HL-60 (cell line): ENCODE measurements around the gene CHD5.
A peak's percentile ranks its signal among the peaks of the same experiment; 100 is the strongest.

Experiments used
- DNase-seq, 2 experiments: peaks; one replicate each; pipeline ENCODE4 v3.0.0-alpha.2; 2010 to 2020; ENCODE audit warnings: low read depth in 1 of 2, low spot score in 1 of 2
- H3K27ac ChIP-seq: fragments of 250-450 bp; sonication (Bioruptor Pico); replicated peaks from 2 replicates; pipeline ENCODE4 v1.5.1; 2020; ENCODE audit warnings: mild to moderate bottlenecking, moderate library complexity
- H3K27me3 ChIP-seq: fragments of 250-450 bp; sonication (Bioruptor Pico); 2 replicates; pipeline ENCODE4 v1.5.1; 2021; ENCODE audit warnings: mild to moderate bottlenecking, moderate library complexity; ENCODE audit not compliant: insufficient read depth, poor library complexity, severe bottlenecking
- H3K4me3 ChIP-seq: replicated peaks from 2 replicates; pipeline ENCODE4 v1.5.1; 2011; ENCODE audit warnings: mild to moderate bottlenecking, control low read depth, low read length; ENCODE audit not compliant: insufficient read depth
- GABPA ChIP-seq: IDR thresholded peaks from 2 replicates; pipeline ENCODE4 v1.6.1; 2012; ENCODE audit warnings: low read depth
- POLR2AphosphoS5 ChIP-seq: IDR thresholded peaks from 2 replicates; pipeline ENCODE4 v1.6.1; 2012; ENCODE audit warnings: low read depth
- SPI1 ChIP-seq: IDR thresholded peaks from 2 replicates; pipeline ENCODE4 v1.6.1; 2012; ENCODE audit warnings: low read depth, mild to moderate bottlenecking, borderline replicate concordance
- TF ChIP-seq, protein P1 (sequence below): IDR thresholded peaks from 2 replicates; pipeline ENCODE4 v1.6.1; 2012; ENCODE audit warnings: low read depth; ENCODE audit not compliant: insufficient replicate concordance
- TF ChIP-seq, protein P2 (sequence below): IDR thresholded peaks from one replicate; pipeline ENCODE4 v1.5.1; 2011; ENCODE audit warnings: low read length, control low read depth, inconsistent platforms; ENCODE audit not compliant: insufficient read depth

CHD5 gene

DNA sequence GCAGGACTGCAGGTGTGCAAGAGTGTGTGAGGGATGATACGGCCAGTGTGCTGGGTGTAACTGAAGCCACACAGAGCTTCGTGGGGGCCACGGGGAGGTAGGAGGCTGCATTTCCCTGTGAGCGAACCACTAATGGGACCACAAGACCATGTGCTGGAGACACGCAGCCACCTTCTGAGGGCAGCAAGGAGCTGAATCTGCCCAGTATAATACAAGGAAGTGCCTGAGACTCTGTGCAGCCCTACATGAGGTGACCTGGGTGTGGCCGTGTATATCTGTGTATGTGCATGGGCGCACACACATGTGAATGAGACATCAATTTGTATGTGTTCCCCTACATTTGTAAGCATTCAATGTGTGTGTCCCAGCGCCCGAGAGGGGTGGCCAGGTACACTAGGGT is 50.8 kb downstream of the CHD5 start:
- no peak overlapping the region for H3K4me3 ChIP-seq
- peak in 1 of 2 experiments; percentile 16 for DNase-seq
- no peaks in the 10 kb centered on the region for H3K27me3 ChIP-seq
- no peak overlapping the region for H3K27ac ChIP-seq
- TF ChIP-seq POLR2AphosphoS5 = no peak
- peak; percentile 13; the same call in 1 of the 2 replicates for TF ChIP-seq SPI1

DNA sequence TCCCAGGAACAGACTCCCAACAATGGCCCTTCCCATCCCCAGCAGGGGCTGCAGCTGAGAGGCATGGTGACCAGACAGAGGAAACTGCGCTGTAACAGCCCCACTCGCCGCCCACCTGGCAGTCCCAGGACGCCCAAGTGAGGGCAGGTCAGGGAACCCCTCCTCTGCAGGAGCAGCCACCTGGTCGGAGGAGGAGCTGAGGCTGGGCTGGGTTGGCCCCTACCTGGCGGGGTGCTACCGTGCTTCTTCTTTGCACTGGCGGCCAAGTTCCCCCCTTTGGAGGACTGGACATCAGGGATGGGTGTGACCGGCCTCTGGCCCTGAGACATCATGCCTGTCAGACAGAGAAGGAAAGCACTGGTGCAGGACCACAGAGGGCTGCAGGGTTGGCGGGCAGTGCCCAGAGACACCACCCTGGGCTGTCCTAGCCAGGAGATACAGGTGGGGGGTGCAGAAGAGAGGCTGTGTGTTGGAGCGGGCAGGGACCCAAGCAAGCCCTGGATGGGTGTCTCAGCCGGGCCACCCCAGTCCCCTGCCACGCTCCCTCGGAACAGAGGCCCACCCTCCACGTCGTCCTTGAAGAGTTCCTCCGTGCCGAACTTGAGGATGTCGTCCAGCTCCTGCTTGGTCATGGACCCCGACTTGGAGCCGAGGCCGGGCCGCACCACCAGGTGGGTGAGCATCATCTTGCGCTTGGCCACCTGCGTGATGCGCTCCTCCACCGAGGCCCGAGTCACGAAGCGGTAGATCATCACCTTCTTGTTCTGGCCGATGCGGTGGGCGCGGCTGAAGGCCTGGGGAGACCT is 51.6 kb downstream of the CHD5 start:
- Histone ChIP-seq H3K27ac (no peak overlapping the region), H3K27me3 (no peaks in the 10 kb centered on the region), H3K4me3 (no peak overlapping the region)
- TF ChIP-seq GABPA = no peak
- TF ChIP-seq POLR2AphosphoS5 = no peak
- no peak for TF ChIP-seq SPI1
- TF ChIP-seq, protein P1, sequence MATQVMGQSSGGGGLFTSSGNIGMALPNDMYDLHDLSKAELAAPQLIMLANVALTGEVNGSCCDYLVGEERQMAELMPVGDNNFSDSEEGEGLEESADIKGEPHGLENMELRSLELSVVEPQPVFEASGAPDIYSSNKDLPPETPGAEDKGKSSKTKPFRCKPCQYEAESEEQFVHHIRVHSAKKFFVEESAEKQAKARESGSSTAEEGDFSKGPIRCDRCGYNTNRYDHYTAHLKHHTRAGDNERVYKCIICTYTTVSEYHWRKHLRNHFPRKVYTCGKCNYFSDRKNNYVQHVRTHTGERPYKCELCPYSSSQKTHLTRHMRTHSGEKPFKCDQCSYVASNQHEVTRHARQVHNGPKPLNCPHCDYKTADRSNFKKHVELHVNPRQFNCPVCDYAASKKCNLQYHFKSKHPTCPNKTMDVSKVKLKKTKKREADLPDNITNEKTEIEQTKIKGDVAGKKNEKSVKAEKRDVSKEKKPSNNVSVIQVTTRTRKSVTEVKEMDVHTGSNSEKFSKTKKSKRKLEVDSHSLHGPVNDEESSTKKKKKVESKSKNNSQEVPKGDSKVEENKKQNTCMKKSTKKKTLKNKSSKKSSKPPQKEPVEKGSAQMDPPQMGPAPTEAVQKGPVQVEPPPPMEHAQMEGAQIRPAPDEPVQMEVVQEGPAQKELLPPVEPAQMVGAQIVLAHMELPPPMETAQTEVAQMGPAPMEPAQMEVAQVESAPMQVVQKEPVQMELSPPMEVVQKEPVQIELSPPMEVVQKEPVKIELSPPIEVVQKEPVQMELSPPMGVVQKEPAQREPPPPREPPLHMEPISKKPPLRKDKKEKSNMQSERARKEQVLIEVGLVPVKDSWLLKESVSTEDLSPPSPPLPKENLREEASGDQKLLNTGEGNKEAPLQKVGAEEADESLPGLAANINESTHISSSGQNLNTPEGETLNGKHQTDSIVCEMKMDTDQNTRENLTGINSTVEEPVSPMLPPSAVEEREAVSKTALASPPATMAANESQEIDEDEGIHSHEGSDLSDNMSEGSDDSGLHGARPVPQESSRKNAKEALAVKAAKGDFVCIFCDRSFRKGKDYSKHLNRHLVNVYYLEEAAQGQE = no peak
- TF ChIP-seq, protein P2, sequence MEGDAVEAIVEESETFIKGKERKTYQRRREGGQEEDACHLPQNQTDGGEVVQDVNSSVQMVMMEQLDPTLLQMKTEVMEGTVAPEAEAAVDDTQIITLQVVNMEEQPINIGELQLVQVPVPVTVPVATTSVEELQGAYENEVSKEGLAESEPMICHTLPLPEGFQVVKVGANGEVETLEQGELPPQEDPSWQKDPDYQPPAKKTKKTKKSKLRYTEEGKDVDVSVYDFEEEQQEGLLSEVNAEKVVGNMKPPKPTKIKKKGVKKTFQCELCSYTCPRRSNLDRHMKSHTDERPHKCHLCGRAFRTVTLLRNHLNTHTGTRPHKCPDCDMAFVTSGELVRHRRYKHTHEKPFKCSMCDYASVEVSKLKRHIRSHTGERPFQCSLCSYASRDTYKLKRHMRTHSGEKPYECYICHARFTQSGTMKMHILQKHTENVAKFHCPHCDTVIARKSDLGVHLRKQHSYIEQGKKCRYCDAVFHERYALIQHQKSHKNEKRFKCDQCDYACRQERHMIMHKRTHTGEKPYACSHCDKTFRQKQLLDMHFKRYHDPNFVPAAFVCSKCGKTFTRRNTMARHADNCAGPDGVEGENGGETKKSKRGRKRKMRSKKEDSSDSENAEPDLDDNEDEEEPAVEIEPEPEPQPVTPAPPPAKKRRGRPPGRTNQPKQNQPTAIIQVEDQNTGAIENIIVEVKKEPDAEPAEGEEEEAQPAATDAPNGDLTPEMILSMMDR = no peak
- no peak for DNase-seq

DNA sequence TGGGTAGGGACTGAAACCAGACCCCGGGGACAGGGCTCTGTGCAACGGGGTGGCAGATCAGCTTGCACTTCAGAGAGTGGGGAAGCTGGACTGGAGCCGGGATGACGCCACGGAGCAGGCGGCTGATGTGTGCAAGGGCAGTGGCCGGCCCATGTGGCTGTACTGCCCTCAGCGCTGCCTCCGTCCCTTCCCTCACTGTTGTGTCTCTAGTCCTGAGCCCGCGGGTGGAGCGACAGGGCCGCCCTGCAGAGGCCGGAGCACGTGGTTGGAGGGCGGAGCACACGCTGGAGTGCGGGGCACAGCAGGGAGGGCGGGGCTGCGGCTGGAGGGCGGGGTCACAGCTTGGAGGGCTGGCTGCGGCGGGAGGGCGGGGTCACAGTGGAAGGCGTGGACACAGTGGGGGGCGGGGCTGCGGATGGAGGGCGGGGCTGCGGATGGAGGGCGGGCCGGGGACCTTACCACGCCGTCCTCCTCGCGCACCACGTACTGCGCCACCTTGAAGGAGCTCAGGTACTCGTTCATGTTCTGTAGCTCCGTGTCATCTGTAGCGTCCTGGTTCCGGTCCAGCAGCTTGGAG is 52.4 kb downstream of the CHD5 start:
- no peaks in the 10 kb centered on the region for H3K27me3 ChIP-seq
- no peak overlapping the region for H3K27ac ChIP-seq
- no peak for TF ChIP-seq SPI1
- TF ChIP-seq, protein P1 = no peak
- TF ChIP-seq GABPA = no peak
- TF ChIP-seq, protein P2 = no peak
- TF ChIP-seq POLR2AphosphoS5 = no peak
- DNase-seq = peak; percentile 32 to 43
- H3K4me3 ChIP-seq = no peak overlapping the region

DNA sequence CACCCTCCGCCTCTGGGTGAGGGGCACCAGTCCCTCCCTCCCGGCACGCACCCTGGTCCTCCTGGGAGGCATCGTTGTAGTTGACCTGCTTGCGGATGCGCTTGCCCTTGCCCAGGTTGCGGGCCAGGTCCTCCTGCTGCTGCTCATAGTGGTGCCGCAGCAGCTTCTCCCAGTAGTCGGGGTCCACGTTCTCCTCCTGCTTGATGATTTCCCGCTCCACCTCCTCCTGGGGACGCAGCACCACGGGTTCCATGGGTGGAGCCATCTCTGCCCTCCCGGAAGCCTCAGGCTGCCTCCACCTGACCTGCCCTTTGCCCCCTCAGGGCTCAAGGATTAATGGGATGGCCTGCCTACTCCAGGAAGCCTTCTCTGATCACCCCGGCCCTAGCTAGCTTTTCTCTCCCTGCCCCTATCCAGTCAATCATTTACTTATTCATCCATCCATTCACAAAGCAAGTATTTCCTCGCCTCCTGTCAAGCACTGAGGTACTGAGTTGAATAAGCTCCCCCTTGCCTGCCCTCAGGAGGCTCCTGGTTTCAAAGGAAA is 53.5 kb downstream of the CHD5 start:
- TF ChIP-seq, protein P2 = no peak
- TF ChIP-seq, protein P1 = no peak
- no peak for TF ChIP-seq SPI1
- no peak for TF ChIP-seq GABPA
- no peak for TF ChIP-seq POLR2AphosphoS5
- H3K27ac ChIP-seq = no peak overlapping the region
- no peak overlapping the region for H3K4me3 ChIP-seq
- no peaks in the 10 kb centered on the region for H3K27me3 ChIP-seq
- no peak for DNase-seq
